Neural cell (in vitro differentiated cells): ENCODE results near the gene PPP2R3A. TPM values are rescaled to one million over a fixed set of nuclear protein-coding genes. Genes with fewer than 3 reads are reported as not detected.

Source experiments
- H2AFZ ChIP-seq: fragments of 200-600, 300-800 bp; sonication (generic), shearing (Covaris generic); 2 replicates; pipeline ENCODE4 v1.6.0; 2014; ENCODE audit warnings: low read depth, mild to moderate bottlenecking, antibody characterized with exemption, low read length, moderate library complexity
- H3F3A ChIP-seq: fragments of 200-600 bp; shearing (Covaris generic); 2 replicates; pipeline ENCODE4 v1.6.1; 2016; ENCODE audit warnings: mild to moderate bottlenecking, moderate library complexity, mixed read lengths, antibody characterized with exemption, low read length; ENCODE audit not compliant: insufficient read depth, poor library complexity, severe bottlenecking
- H3K27ac ChIP-seq: fragments of 200-600, 300-800 bp; sonication (generic), shearing (Covaris generic); 2 replicates; pipeline ENCODE4 v1.5.1; 2014; ENCODE audit warnings: mild to moderate bottlenecking, low read length, moderate library complexity
- H3K27me3 ChIP-seq: fragments of 300-800, 200-600 bp; sonication (generic), shearing (Covaris generic); 2 replicates; pipeline ENCODE4 v1.6.0; 2014; ENCODE audit warnings: mild to moderate bottlenecking, low read depth, low read length, moderate library complexity; ENCODE audit not compliant: insufficient read depth
- H3K36me3 ChIP-seq: fragments of 300-800, 200-600 bp; sonication (generic), shearing (Covaris generic); 2 replicates; pipeline ENCODE4 v1.5.1; 2014; ENCODE audit warnings: mild to moderate bottlenecking, antibody characterized with exemption, low read length, moderate library complexity; ENCODE audit not compliant: insufficient read depth
- H3K4me2 ChIP-seq: fragments of 300-800, 200-600 bp; sonication (generic), shearing (Covaris generic); 2 replicates; pipeline ENCODE4 v1.6.0; 2014; ENCODE audit warnings: mild to moderate bottlenecking, low read length
- H3K4me3 ChIP-seq: fragments of 300-800, 200-600 bp; sonication (generic), shearing (Covaris generic); 2 replicates; pipeline ENCODE4 v1.5.1; 2014; ENCODE audit warnings: mild to moderate bottlenecking, low read length, moderate library complexity
- H3K79me2 ChIP-seq: fragments of 200-600 bp; shearing (Covaris generic); replicated peaks from 2 replicates; pipeline ENCODE4 v1.6.0; 2014; ENCODE audit warnings: mild to moderate bottlenecking, low read length, moderate library complexity; ENCODE audit not compliant: insufficient read depth
- H3K9ac ChIP-seq: fragments of 300-800, 200-600 bp; sonication (generic), shearing (Covaris generic); 2 replicates; pipeline ENCODE4 v1.6.1; 2016; ENCODE audit warnings: mild to moderate bottlenecking, low read length, mixed read lengths
- H3K9me2 ChIP-seq: fragments of 200-600 bp; shearing (Covaris generic); 2 replicates; pipeline ENCODE4 v1.6.1; 2016; ENCODE audit warnings: mild to moderate bottlenecking, low read length, mixed read lengths; ENCODE audit not compliant: insufficient read depth
- H3K9me3 ChIP-seq: fragments of 200-600, 300-800 bp; sonication (generic), shearing (Covaris generic); 2 replicates; pipeline ENCODE4 v1.6.1; 2016; ENCODE audit warnings: mild to moderate bottlenecking, mixed run types, low read length, moderate library complexity, mixed read lengths
- H4K20me1 ChIP-seq: fragments of 200-600 bp; shearing (Covaris generic); 2 replicates; pipeline ENCODE4 v1.6.1; 2016; ENCODE audit warnings: mild to moderate bottlenecking, mixed run types; ENCODE audit not compliant: insufficient read depth
- CTCF ChIP-seq: fragments of 450-650 bp; IDR thresholded peaks from 2 replicates; pipeline ENCODE4 v1.5.1; 2014; ENCODE audit warnings: antibody characterized with exemption, mild to moderate bottlenecking, moderate library complexity; ENCODE audit not compliant: poor library complexity, severe bottlenecking
- EP300 ChIP-seq: fragments of 450-650 bp; conservative IDR thresholded peaks from 2 replicates; pipeline ENCODE4 v1.6.1; 2014; ENCODE audit warnings: antibody characterized with exemption, mild to moderate bottlenecking, moderate library complexity; ENCODE audit not compliant: poor library complexity, severe bottlenecking
- EZH2 ChIP-seq: fragments of 200-600, 300-800 bp; shearing (Covaris generic), sonication (generic); IDR thresholded peaks from 2 replicates; pipeline ENCODE4 v1.6.1; 2014; ENCODE audit warnings: antibody characterized with exemption, low read length, borderline replicate concordance, mild to moderate bottlenecking; ENCODE audit not compliant: insufficient read depth, poor library complexity, severe bottlenecking
- MXI1 ChIP-seq: fragments of 450-650 bp; conservative IDR thresholded peaks from 2 replicates; pipeline ENCODE4 v1.6.1; 2014; ENCODE audit warnings: antibody characterized with exemption, mild to moderate bottlenecking; ENCODE audit not compliant: poor library complexity, severe bottlenecking
- POLR2AphosphoS5 ChIP-seq: IDR thresholded peaks from 2 replicates; pipeline ENCODE4 v1.6.1; 2012
- RAD21 ChIP-seq: fragments of 450-650 bp; conservative IDR thresholded peaks from 2 replicates; pipeline ENCODE4 v1.6.1; 2014; ENCODE audit warnings: antibody characterized with exemption, mild to moderate bottlenecking, moderate library complexity
- REST ChIP-seq: IDR thresholded peaks from 2 replicates; pipeline ENCODE4 v1.6.1; 2012; ENCODE audit warnings: borderline replicate concordance
- SMC3 ChIP-seq: fragments of 450-650 bp; conservative IDR thresholded peaks from 2 replicates; pipeline ENCODE4 v1.6.1; 2014; ENCODE audit warnings: antibody characterized with exemption, mild to moderate bottlenecking, moderate library complexity; ENCODE audit not compliant: poor library complexity
- TAF1 ChIP-seq: IDR thresholded peaks from 2 replicates; pipeline ENCODE4 v1.6.1; 2012; ENCODE audit warnings: low read depth
- polyA plus RNA-seq: library from polyadenylated mRNA; depleted of rRNA; stranded (reverse); fragments of >200 nt; gene quantifications from 2 replicates; pipeline ENCODE4 v1.2.3, GENCODE V29; 2014

Gene PPP2R3A
- polyA plus RNA-seq, 1 donor from 2014 or later = 17.9 TPM

GRCh38 chr3:135973841-135974240 is 8.3 kb downstream of the PPP2R3A start:
- no peaks in the 10 kb centered on the region for H3K9me2 ChIP-seq
- no peak overlapping the region for H3K4me3 ChIP-seq
- H3F3A ChIP-seq = no peaks in the 10 kb centered on the region
- peaks cover 64% of the 10 kb centered on the region for H3K79me2 ChIP-seq
- no peak overlapping the region for H3K4me2 ChIP-seq
- no peaks in the 10 kb centered on the region for H4K20me1 ChIP-seq
- no peaks in the 10 kb centered on the region for H3K27me3 ChIP-seq
- H3K36me3 ChIP-seq = no peaks in the 10 kb centered on the region
- no peak overlapping the region for H2AFZ ChIP-seq
- no peak for TF ChIP-seq REST
- no peak for TF ChIP-seq RAD21
- H3K9me3 ChIP-seq = no peaks in the 10 kb centered on the region
- no peak overlapping the region for H3K9ac ChIP-seq
- no peak overlapping the region for H3K27ac ChIP-seq

- H3K9me2 ChIP-seq = no peaks in the 10 kb centered on the region
- H3K79me2 ChIP-seq = peaks cover 52% of the 10 kb centered on the region
- H2AFZ ChIP-seq = no peak overlapping the region
- no peaks in the 10 kb centered on the region for H3K36me3 ChIP-seq
- H3K9ac ChIP-seq = no peak overlapping the region
- no peak overlapping the region for H3K4me3 ChIP-seq
- H4K20me1 ChIP-seq = no peaks in the 10 kb centered on the region
- TF ChIP-seq TAF1 = no peak
- no peak for TF ChIP-seq REST
- no peak for TF ChIP-seq SMC3
- TF ChIP-seq EP300 = no peak
- TF ChIP-seq RAD21 = no peak
- TF ChIP-seq CTCF = no peak
- no peak for TF ChIP-seq MXI1
- TF ChIP-seq POLR2AphosphoS5 = no peak
- no peak for TF ChIP-seq EZH2
- H3K27me3 ChIP-seq = no peaks in the 10 kb centered on the region
- H3K9me3 ChIP-seq = no peaks in the 10 kb centered on the region
- no peak overlapping the region for H3K4me2 ChIP-seq
- H3K27ac ChIP-seq = no peak overlapping the region
- no peaks in the 10 kb centered on the region for H3F3A ChIP-seq
These were observed 9.5 kb downstream of the PPP2R3A start for GRCh38 chr3:135975053-135975452.
